D721Med (cell line): Measurements from ENCODE around the gene FBXO42.
"Not testable (repeated sequence)": the region's sequence is repeated elsewhere in the genome, so short reads cannot be mapped to it uniquely, and the experiment has no call there.

Experiments used
- DNase-seq: peaks from one replicate; pipeline ENCODE4 v3.0.0; 2011; ENCODE audit warnings: low spot score; ENCODE audit not compliant: insufficient read length
- FAIRE-seq: peaks from 2 replicates; lab custom pipeline; 2011; peaks lifted over from hg19 to GRCh38; lab: Jason Lieb, UNC
- TF ChIP-seq, protein P1 (sequence below): IDR thresholded peaks from 2 replicates; pipeline ENCODE4 v1.5.1; 2012; ENCODE audit warnings: mild to moderate bottlenecking, control low read depth; ENCODE audit not compliant: insufficient read depth; ENCODE audit errors: missing control alignments

The FBXO42 gene

DNA sequence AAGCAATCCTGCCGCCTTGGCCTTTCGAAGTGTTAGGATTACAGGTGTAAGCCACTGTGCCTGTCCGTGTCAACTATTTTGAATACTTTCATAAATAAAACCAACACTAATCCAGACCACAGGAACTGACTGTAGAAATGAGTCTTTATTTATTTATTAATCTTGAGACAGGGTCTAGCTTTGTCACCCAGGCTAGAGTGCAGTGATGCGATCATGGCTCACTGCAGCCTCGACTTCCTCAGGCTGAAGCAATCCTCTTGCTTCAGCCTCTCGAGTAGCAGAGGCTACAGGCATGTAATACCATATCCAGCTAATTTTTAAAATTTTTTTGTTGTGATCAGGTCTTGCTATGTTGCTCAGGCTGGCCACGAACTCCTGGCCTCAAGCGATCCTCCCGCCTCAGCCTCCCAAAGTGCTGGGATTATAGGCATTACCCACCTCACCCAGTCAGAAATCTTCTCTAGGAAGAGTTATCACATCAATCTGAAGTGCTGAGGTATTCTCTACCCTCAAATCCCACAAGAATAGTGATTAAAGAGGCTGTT is 93.6 kb downstream of the FBXO42 start:
- TF ChIP-seq, protein P1, sequence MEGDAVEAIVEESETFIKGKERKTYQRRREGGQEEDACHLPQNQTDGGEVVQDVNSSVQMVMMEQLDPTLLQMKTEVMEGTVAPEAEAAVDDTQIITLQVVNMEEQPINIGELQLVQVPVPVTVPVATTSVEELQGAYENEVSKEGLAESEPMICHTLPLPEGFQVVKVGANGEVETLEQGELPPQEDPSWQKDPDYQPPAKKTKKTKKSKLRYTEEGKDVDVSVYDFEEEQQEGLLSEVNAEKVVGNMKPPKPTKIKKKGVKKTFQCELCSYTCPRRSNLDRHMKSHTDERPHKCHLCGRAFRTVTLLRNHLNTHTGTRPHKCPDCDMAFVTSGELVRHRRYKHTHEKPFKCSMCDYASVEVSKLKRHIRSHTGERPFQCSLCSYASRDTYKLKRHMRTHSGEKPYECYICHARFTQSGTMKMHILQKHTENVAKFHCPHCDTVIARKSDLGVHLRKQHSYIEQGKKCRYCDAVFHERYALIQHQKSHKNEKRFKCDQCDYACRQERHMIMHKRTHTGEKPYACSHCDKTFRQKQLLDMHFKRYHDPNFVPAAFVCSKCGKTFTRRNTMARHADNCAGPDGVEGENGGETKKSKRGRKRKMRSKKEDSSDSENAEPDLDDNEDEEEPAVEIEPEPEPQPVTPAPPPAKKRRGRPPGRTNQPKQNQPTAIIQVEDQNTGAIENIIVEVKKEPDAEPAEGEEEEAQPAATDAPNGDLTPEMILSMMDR = no peak
- FAIRE-seq (no peak), DNase-seq (no peak)

DNA sequence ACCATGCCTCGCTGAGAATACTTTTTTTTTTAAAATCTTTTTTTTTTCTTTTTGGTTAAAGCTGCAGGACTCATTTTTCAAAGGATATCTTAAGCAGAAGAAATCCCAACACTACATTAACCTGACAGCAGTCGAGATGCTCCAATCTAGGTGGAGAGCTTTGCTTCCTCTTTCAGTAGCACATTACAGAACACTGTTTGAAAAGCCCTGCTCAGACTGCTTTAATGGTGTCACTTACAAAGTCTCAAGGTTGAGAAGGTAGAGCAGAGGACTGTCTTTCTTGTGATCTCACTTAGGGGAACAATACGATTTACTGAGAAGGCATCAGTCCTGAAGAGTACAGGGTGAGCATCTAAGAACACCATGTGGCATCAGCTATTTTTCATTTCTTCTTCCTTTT is 94.3 kb downstream of the FBXO42 start:
- TF ChIP-seq, protein P1 = no peak
- no peak for DNase-seq
- no peak for FAIRE-seq

DNA sequence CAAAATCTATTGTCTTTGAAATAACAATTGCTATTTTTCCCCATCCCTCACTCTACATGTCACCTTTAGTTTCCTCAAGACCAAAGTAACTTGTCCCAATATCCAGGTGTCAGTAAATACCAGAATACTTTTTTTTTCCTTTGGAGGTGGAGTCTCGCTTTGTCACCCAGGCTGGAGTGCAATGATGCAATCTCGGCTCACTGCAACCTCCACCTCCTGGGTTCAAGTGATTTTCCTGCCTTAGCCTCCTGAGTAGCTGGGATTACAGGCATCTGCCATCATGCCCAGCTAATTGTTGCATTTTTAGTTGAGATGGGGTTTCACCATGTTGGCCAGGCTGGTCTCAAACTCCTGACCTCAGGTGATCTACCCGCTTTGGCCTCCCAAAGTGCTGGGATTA is 94.7 kb downstream of the FBXO42 start:
- DNase-seq, FAIRE-seq: not testable (repeated sequence)

DNA sequence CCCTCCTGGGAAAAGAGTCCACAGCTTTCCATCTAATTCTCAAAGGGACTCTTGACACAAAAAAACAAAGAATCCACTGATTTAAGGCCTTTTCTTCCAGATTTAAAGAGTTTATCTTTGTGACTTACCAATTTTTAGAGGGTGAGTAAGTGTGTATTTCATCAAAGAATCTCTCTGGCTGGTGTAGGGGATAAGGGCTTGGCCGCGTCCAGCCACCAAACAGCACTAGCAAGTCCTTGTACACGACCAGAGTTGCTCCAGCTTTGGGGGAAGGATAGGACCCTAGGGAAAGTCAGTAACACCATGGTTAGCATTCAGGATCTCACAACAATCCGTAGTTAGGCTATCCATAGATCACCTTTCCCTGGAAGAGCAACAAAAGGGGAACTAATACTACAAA is 95.8 kb downstream of the FBXO42 start:
- DNase-seq (no peak), FAIRE-seq (no peak)
- TF ChIP-seq, protein P1 = no peak

DNA sequence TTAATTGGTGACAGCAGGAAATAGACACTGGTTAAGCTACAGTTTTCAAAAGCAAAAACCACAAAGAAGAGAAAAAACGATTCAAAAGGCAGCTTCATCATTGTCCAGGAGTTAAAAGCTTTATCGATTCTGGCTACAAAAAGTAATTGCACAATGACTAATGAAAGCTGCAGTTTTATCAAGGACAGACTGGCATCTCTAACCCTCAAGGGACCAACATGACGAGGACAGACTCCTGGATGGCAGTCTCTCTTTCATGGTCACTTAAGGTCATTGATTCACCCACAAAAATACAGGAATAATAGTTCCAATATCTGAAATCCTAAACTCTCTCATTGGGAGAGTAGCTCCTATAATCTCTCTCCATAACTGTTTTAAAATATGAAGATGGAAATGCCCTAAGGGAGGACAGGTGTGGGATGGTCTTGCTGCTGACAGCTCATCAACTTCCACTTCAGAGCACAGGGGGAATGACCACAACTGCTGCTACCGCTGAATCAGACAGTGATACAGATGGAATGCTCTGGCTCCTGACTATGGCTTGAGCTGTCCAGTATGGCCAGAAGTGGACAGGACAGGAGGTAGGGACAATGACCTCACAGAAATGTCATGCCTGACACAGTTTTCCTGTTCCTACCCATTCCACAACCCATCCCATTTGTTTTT is 97.9 kb downstream of the FBXO42 start:
- TF ChIP-seq, protein P1 = no peak
- FAIRE-seq = no peak
- no peak for DNase-seq

DNA sequence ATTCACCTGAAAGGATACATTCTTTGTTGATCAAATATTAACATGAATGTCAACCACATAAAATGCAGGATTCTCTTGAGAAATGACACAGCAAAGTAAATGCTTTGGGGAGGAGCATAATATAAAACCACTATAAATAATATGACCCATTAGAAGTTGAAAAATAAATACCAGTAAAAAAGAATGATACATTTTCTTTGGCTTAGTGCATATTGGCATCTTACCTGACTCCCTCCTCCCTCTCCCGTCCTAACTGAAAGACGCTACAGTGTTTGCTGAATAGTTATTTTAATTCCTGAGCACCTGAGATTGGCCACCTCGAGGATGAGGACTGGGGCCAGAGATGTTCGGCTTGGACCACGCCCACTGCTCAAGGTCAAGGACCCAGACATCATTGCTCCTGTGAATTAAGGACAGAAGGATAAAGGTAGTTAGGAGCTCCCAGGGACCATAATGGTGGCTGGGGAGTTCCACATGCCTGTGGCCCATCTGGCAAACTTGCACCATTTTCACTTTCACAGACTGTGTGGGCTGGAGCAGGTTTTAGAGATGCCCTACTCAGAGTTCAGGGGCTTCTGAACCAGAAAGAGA is 98.9 kb downstream of the FBXO42 start:
- TF ChIP-seq, protein P1 = no peak
- DNase-seq (no peak), FAIRE-seq (no peak)

DNA sequence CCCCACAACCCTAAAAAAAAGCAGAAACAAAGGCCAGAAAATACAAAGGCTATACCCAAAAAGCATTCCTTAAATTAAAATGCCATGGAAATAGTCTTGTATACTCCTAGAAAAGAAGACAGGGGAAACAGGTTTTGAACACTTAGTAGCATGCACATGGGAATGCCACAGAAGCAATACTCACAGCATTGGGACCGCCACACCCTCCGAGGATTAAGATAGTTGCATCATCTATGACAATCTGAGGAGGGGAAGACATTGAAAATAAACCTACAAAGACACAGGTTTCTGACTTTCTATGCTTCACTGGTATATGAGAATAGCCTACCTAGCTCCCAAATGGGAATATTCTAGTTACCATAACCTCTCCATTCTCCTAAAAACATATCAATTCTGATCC is 99.4 kb downstream of the FBXO42 start:
- TF ChIP-seq, protein P1 = no peak
- DNase-seq (no peak), FAIRE-seq (no peak)
